ENCODE measurements around the gene XDH. TPM values are rescaled to one million over a fixed set of nuclear protein-coding genes. Genes with fewer than 3 reads are reported as not detected.

XDH gene
- total and polyA plus RNA-seq, 12 donors: 0.01 to 0.16 (median 0.08) TPM; not detected in 7

DNA sequence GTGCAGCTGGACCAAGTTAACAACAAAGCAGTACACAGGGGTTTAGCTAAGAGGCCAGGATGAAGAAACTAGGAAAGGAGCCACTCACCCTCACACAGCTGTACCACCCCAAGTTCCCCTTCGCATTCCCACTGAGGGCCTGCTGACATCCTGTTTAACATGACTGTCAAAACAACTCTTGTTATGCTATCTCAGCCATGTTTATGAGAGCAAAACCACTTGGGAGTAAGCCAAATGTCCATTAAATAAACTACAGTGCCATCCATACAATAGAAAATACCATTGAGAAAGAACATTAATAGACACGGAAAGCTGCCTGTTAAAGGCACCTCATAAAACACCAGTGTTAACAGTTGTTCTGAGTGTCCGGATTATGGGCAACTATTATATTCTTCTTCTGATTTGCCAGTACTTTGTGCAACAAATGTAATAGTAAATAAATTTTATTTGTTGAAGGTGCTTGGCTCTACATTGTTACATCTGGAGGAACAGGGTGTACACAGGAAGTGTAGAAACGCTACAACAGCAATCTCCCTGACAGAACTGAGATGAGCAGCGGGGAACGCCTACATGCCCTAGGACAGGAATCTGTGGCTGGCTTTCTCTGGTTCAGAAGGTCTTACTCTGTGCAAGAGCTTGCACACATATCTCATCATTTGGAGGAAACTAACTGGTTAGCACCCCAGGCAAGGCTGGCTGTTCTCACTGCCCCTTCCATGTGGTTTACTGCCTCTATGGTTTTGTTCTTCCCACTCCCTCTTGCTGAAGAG is 95.0 kb downstream of the XDH start:
- H3K4me3 ChIP-seq: no peak overlapping the region
- H3K36me3 ChIP-seq: no peaks in the 10 kb centered on the region
- H3K27me3 ChIP-seq: no peaks in the 10 kb centered on the region
- TF ChIP-seq, protein P1, sequence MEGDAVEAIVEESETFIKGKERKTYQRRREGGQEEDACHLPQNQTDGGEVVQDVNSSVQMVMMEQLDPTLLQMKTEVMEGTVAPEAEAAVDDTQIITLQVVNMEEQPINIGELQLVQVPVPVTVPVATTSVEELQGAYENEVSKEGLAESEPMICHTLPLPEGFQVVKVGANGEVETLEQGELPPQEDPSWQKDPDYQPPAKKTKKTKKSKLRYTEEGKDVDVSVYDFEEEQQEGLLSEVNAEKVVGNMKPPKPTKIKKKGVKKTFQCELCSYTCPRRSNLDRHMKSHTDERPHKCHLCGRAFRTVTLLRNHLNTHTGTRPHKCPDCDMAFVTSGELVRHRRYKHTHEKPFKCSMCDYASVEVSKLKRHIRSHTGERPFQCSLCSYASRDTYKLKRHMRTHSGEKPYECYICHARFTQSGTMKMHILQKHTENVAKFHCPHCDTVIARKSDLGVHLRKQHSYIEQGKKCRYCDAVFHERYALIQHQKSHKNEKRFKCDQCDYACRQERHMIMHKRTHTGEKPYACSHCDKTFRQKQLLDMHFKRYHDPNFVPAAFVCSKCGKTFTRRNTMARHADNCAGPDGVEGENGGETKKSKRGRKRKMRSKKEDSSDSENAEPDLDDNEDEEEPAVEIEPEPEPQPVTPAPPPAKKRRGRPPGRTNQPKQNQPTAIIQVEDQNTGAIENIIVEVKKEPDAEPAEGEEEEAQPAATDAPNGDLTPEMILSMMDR (IDR thresholded peaks at IDR 0.05): no peak
- ATAC-seq: peak in 7 of 8 donors; percentile 34 to 77 (median 62)
- H3K27ac ChIP-seq: peak overlapping the region in 3 of 10 donors; percentile 8 to 74 (median 14)
- intact Hi-C loops (cut with DNase I): loop anchor here in 1 of 10 donors (10.0 kb wide), 1 partner anchor 335 kb away; no protein-coding TSS in a partner anchor
- peaks cover 0 to 58% (median 28%) of the 10 kb centered on the region in 9 donors for H3K4me1 ChIP-seq
- WGBS, 2 donors: 49% methylated on average over 6 of the region's 6 CpGs
- DNase-seq: no peak
- H3K9me3 ChIP-seq: no peaks in the 10 kb centered on the region

- Histone ChIP-seq H3K9me3 (no peaks in the 10 kb centered on the region), H3K27ac (peak overlapping the region in 4 of 10 donors; percentile 2 to 74 (median 11)), H3K4me1 (peaks cover 0 to 49% (median 19%) of the 10 kb centered on the region in 9 donors), H3K36me3 (no peaks in the 10 kb centered on the region), H3K27me3 (no peaks in the 10 kb centered on the region), H3K4me3 (no peak overlapping the region)
- TF ChIP-seq, protein P1 (IDR thresholded peaks at IDR 0.05): no peak
- DNase-seq: peak; percentile 16 to 37
- peak in 6 of 8 donors; percentile 40 to 62 (median 54) for ATAC-seq
- intact Hi-C loops (cut with DNase I): no loop called here
- 77 to 80% methylated on average over 11 of the region's 11 CpGs for WGBS, 2 donors
Measured at GRCh38 chr2:31318361-31319336, 95.9 kb downstream of the XDH start.

DNA sequence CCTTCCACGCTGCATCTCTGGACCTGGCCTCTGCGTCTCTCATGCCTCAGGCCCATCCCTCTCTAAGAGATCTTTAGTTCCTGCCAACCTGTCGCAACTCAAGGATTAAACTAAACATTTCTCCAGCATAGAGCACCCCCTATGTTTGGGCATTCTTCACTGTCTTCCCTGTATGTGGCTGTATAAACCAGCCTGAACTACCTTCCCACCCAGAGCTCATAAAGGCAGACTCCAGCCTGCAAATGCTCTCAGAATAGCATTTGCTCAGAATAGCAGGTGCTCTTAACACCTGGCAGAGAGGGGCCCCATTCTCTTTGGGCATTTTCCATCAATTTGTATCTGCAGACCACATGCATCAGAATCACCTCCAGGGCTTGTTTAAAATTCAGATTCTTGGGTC is 97.1 kb downstream of the XDH start:
- no peak for DNase-seq
- Histone ChIP-seq H3K4me3 (no peak overlapping the region), H3K27me3 (no peaks in the 10 kb centered on the region), H3K4me1 (peaks cover 0 to 37% (median 13%) of the 10 kb centered on the region in 9 donors), H3K9me3 (no peaks in the 10 kb centered on the region), H3K36me3 (no peaks in the 10 kb centered on the region), H3K27ac (no peak overlapping the region)
- TF ChIP-seq, protein P1 (IDR thresholded peaks at IDR 0.05): no peak
- ATAC-seq: no peak
- intact Hi-C loops (cut with DNase I): no loop called here
- WGBS, 2 donors: 43 to 87% methylated on average over 3 of the region's 3 CpGs

GRCh38 chr2:31314761-31315160 is 99.8 kb downstream of the XDH start:
- TF ChIP-seq, protein P1 (IDR thresholded peaks at IDR 0.05): no peak
- Histone ChIP-seq H3K4me3 (no peak overlapping the region), H3K4me1 (peaks cover 0 to 21% (median 9%) of the 10 kb centered on the region in 9 donors), H3K9me3 (peaks cover 0 to 8% (median 0%) of the 10 kb centered on the region in 11 donors), H3K27ac (no peak overlapping the region), H3K36me3 (no peaks in the 10 kb centered on the region), H3K27me3 (no peaks in the 10 kb centered on the region)
- ATAC-seq (no peak), DNase-seq (no peak)
- intact Hi-C loops (cut with DNase I): no loop called here
- WGBS, 2 donors: 77 to 90% methylated on average over 2 of the region's 2 CpGs
